DMS53 (cell line): ENCODE data around the gene CCDC88A.
A peak's percentile ranks its signal among the peaks of the same experiment; 100 is the strongest.

Experiments
- DNase-seq: peaks from one replicate; lab custom pipeline; 2025; lab: John Stamatoyannopoulos, UW

Gene CCDC88A

GRCh38 chr2:55422876-55423665 lies 3.4 kb upstream of the CCDC88A start:
- peak; percentile 51 for DNase-seq

GRCh38 chr2:55421326-55421725 lies 1.7 kb upstream of the CCDC88A start:
- no peak for DNase-seq

- DNase-seq, result no peak
These were observed 1.2 kb upstream of the CCDC88A start for GRCh38 chr2:55420871-55421270.

GRCh38 chr2:55420439-55420725 lies 726 bp upstream of the CCDC88A start:
- DNase-seq, result no peak

GRCh38 chr2:55419233-55419678 lies 400 bp downstream of the CCDC88A start:
- peak; percentile 78 for DNase-seq

GRCh38 chr2:55418512-55419232 lies 984 bp downstream of the CCDC88A start:
- DNase-seq, result peak; percentile 39

GRCh38 chr2:55418072-55418471 lies 1.6 kb downstream of the CCDC88A start:
- DNase-seq, result no peak

GRCh38 chr2:55416786-55417568 lies 2.7 kb downstream of the CCDC88A start:
- DNase-seq, result no peak

GRCh38 chr2:55415300-55415699 lies 4.4 kb downstream of the CCDC88A start:
- no peak for DNase-seq

GRCh38 chr2:55408918-55409868 lies 10.5 kb downstream of the CCDC88A start:
- no peak for DNase-seq

GRCh38 chr2:55408098-55408882 lies 11.4 kb downstream of the CCDC88A start:
- DNase-seq, result no peak

GRCh38 chr2:55405116-55405515 lies 14.5 kb downstream of the CCDC88A start:
- no peak for DNase-seq

GRCh38 chr2:55403256-55403998 lies 16.2 kb downstream of the CCDC88A start:
- no peak for DNase-seq

GRCh38 chr2:55401124-55401523 lies 18.5 kb downstream of the CCDC88A start:
- peak; percentile 13 for DNase-seq

GRCh38 chr2:55400332-55400731 lies 19.3 kb downstream of the CCDC88A start:
- no peak for DNase-seq

GRCh38 chr2:55399815-55400214 lies 19.8 kb downstream of the CCDC88A start:
- no peak for DNase-seq

- no peak for DNase-seq
These were observed 23.7 kb downstream of the CCDC88A start for GRCh38 chr2:55395724-55396605.

- no peak for DNase-seq
These were observed 27.9 kb downstream of the CCDC88A start for GRCh38 chr2:55391615-55392242.

GRCh38 chr2:55391155-55391554 lies 28.5 kb downstream of the CCDC88A start:
- DNase-seq, result no peak
